Subcutaneous abdominal adipose tissue (tissue), 5 donors: ENCODE measurements around the gene AMH.

Experiments used
- H3K27ac ChIP-seq: one replicate; pipeline ENCODE4 v1.7.0; 2013; ENCODE audit warnings: low read depth, mild to moderate bottlenecking, inconsistent platforms, low read length, moderate library complexity
- H3K27me3 ChIP-seq, 5 donors: one replicate each; pipeline ENCODE4 v1.7.0; 2013; ENCODE audit warnings: low read length in 5 of 5, inconsistent platforms in 1 of 5; ENCODE audit not compliant: control insufficient read depth in 5 of 5, insufficient read depth in 4 of 5
- H3K36me3 ChIP-seq, 5 donors: one replicate each; pipeline ENCODE4 v1.7.0; 2013; ENCODE audit warnings: low read length in 5 of 5; ENCODE audit not compliant: control insufficient read depth in 5 of 5, insufficient read depth in 5 of 5
- H3K4me1 ChIP-seq, 5 donors: one replicate each; pipeline ENCODE4 v1.7.0; 2013; ENCODE audit warnings: low read length in 5 of 5, mild to moderate bottlenecking in 3 of 5, moderate library complexity in 1 of 5; ENCODE audit not compliant: control insufficient read depth in 5 of 5, insufficient read depth in 5 of 5
- H3K4me3 ChIP-seq, 5 donors: one replicate each; pipeline ENCODE4 v1.7.0; 2013; ENCODE audit warnings: low read length in 5 of 5, low read depth in 1 of 5
- H3K9ac ChIP-seq, 5 donors: one replicate each; pipeline ENCODE4 v1.7.0; 2013; ENCODE audit warnings: low read length in 5 of 5, mild to moderate bottlenecking in 4 of 5, moderate library complexity in 3 of 5
- H3K9me3 ChIP-seq, 5 donors: one replicate each; pipeline ENCODE4 v1.7.0; 2013; ENCODE audit warnings: low read length in 5 of 5; ENCODE audit not compliant: control insufficient read depth in 5 of 5
- donor health status: healthy.
- donor health status: healthy.
- donor health status: healthy.
- donor health status: healthy.
- donor health status: healthy.

AMH gene

DNA sequence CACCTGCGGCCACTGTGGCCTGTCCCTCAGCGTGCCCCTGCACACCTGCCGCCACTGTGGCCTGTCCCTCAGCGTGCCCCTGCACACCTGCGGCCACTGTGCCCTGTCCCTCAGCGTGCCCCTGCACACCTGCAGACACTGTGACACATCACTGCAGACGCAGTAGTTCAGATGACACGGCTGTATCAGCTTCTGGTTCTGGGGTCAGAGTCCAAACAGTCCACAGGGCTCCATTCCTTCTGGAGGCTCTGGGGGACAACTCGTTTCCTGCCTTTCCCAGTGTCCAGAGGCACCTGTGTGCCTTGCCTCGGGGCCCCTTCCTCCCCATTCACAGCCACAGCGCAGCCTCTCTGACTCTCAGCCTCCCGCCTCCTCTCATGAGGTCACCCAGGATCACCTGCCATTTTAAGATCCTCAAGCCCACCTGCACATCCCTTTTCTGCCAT lies 7.0 kb upstream of the AMH start:
- no peaks in the 10 kb centered on the region for H3K9me3 ChIP-seq
- H3K27ac ChIP-seq = no peak overlapping the region
- peaks cover 0 to 52% (median 49%) of the 10 kb centered on the region in 5 donors for H3K36me3 ChIP-seq
- no peaks in the 10 kb centered on the region for H3K27me3 ChIP-seq
- H3K4me1 ChIP-seq = peaks cover 11 to 64% (median 56%) of the 10 kb centered on the region in 5 donors
- no peak overlapping the region for H3K9ac ChIP-seq
- no peak overlapping the region for H3K4me3 ChIP-seq

DNA sequence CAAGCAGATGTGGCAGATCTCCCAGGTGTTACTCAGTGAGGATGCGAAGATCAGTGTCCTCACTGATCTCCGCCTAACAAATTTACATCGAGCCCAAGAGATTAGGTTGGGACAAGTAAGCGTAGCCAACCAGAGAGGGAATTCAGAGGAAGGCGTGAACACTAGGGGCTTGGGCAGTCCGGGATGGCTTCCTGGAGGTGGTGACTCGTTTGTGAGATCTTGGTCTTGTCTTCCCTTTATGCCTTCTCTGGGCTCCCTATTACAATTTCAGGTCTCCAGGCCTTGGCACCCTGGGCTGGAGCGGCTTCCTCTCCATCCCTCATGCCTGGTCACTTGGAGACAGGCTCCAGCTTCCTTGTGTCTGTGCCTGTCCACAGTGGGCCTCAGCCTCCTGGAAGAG lies 6.3 kb upstream of the AMH start:
- Histone ChIP-seq H3K36me3 (peaks cover 0 to 59% (median 55%) of the 10 kb centered on the region in 5 donors), H3K9ac (no peak overlapping the region), H3K27me3 (peaks cover 0 to 2% (median 0%) of the 10 kb centered on the region in 5 donors), H3K4me3 (no peak overlapping the region), H3K4me1 (peaks cover 7 to 62% (median 51%) of the 10 kb centered on the region in 5 donors), H3K27ac (no peak overlapping the region), H3K9me3 (no peaks in the 10 kb centered on the region)

DNA sequence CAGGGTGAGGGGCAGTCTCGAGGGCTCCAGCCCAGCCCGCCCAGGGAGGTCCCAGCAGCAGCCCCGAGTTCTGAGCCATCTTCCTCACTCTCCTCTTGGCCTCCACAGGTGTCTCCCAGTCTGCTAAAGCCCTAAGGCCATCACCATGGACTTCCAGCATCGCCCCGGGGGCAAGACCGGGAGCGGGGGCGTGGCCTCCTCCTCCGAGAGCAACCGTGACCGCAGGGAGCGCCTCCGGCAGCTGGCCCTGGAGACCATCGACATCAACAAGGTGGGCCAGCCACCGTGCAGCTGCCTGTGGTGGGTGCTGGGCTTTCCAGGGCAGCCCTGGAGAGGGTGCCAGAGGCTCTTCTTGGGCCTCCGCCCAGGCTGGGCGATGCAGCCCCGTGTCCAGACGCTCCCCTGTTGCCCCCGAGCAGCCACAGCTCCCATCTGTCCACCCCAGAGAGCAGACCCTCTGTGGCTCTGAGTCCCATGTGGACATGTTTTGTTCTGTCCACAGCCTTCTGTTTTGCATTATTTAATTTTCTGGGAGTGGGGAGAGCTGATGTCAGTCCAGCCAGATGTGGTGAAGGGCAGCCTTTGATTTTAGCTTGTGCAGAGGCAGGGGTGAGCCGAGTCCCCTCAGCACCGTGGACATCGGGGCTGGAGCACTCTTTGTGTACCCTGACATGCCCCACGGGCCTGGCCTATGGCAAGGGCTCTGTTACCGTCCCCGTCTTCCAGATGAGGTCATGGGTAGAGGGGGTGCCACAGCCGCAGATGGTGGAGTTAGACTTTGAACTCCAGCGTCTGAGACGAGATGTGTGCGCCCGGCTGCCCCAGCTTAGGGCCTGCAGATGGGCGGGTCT lies 5.6 kb upstream of the AMH start:
- Histone ChIP-seq H3K27ac (no peak overlapping the region), H3K9me3 (no peaks in the 10 kb centered on the region), H3K4me3 (no peak overlapping the region), H3K27me3 (peaks cover 0 to 2% (median 0%) of the 10 kb centered on the region in 5 donors), H3K4me1 (peaks cover 7 to 55% (median 45%) of the 10 kb centered on the region in 5 donors), H3K9ac (no peak overlapping the region), H3K36me3 (peaks cover 0 to 64% (median 57%) of the 10 kb centered on the region in 5 donors)

DNA sequence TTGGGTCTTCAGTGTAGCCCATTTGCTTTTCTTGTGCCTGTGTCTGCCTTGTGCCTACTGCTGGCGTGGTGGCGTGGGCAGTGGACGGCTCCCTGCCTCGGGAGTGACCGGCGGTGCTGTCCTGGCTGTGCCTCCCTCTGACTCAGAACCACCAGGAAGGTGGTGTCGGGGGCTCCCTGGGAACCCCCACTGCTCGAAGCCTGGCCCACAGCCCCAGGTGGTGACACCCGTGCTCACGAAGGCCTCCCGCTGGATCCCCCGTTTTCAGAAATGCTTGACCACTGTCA lies 5.1 kb upstream of the AMH start:
- H3K4me1 ChIP-seq = peaks cover 7 to 49% (median 39%) of the 10 kb centered on the region in 5 donors
- H3K9ac ChIP-seq = no peak overlapping the region
- H3K36me3 ChIP-seq = peaks cover 0 to 69% (median 60%) of the 10 kb centered on the region in 5 donors

DNA sequence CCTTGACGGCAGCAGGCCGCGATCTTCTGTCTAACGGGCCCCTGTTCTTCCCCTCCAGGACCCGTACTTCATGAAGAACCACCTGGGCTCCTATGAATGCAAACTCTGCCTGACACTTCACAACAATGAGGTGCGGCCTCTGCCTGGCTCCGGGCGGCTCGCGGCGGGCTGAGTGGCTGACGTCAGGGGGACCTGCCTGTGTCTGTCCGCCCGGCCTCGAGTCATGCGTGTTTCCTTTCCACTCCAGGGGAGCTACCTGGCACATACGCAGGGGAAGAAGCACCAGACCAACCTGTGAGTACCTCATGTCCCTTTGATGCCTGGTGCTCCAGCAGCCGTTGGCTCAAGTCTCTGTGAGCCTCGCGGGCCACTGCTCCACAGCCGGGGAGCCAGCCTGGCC lies 4.6 kb upstream of the AMH start:
- Histone ChIP-seq H3K27ac (no peak overlapping the region), H3K4me3 (no peak overlapping the region), H3K36me3 (peaks cover 0 to 69% (median 60%) of the 10 kb centered on the region in 5 donors), H3K9me3 (no peaks in the 10 kb centered on the region), H3K27me3 (peaks cover 0 to 2% (median 2%) of the 10 kb centered on the region in 5 donors), H3K9ac (no peak overlapping the region), H3K4me1 (peaks cover 7 to 45% (median 35%) of the 10 kb centered on the region in 5 donors)

More for the DNA sequence above, 5.1 kb upstream of the AMH start:
- Histone ChIP-seq H3K4me3 (no peak overlapping the region), H3K27ac (no peak overlapping the region), H3K9me3 (no peaks in the 10 kb centered on the region), H3K27me3 (peaks cover 0 to 2% (median 0%) of the 10 kb centered on the region in 5 donors)

DNA sequence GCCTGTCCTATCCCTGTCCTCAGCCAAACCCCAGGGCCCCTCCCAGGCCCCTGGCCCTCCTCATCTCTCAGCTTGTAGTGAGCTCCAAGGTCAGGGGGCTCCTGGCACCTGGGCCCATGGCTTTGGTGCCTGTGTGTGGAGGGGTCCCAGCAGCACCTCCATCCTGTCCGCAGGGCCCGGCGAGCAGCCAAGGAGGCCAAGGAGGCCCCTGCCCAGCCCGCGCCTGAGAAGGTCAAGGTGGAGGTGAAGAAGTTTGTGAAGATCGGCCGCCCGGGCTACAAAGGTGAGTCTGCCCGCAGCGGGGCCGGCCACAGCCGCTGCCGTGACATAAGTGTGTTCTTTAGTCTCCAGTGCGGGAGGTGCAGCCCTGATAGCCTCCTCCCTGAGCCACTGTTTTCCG lies 3.9 kb upstream of the AMH start:
- Histone ChIP-seq H3K9ac (no peak overlapping the region), H3K27ac (no peak overlapping the region), H3K4me1 (peaks cover 6 to 40% (median 32%) of the 10 kb centered on the region in 5 donors), H3K9me3 (no peaks in the 10 kb centered on the region), H3K27me3 (peaks cover 8 to 10% (median 8%) of the 10 kb centered on the region in 5 donors), H3K36me3 (peaks cover 0 to 69% (median 60%) of the 10 kb centered on the region in 5 donors), H3K4me3 (no peak overlapping the region)

DNA sequence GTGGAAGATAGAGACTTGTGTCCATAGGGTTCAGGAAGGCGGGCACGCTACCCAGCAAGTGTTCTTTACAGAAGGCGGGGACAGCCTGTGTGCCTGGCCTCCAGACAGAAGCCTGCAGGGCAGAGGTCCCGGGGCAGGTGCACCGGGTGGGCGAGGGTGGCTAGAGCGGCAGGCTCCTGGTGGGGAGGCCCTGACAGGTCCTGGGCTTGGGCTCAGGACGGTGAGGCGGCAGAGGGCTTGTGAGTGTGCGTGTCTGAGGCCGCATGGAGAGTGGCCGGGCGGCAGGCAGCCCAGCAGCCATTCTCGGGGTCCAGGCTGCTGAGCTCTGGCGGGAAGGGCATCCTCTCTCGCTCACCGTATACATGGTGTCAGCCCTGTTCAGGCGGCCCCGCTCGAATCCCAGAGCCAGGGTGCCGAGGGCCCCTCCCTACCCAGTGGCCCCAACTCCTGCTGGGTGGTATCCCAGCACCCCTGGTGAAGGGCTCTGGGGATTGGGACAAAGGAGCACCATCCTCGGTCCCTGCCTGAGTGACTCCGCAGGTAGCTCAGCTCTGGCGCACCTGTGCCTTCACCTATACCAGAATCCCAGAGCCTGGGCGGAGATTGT lies 3.0 kb upstream of the AMH start:
- peaks cover 0 to 64% (median 60%) of the 10 kb centered on the region in 5 donors for H3K36me3 ChIP-seq
- H3K4me3 ChIP-seq = no peak overlapping the region
- H3K27ac ChIP-seq = no peak overlapping the region
- peaks cover under 1 to 39% (median 31%) of the 10 kb centered on the region in 5 donors for H3K4me1 ChIP-seq
- H3K9me3 ChIP-seq = no peaks in the 10 kb centered on the region
- H3K27me3 ChIP-seq = peaks cover 14 to 18% (median 16%) of the 10 kb centered on the region in 5 donors
- H3K9ac ChIP-seq = no peak overlapping the region

DNA sequence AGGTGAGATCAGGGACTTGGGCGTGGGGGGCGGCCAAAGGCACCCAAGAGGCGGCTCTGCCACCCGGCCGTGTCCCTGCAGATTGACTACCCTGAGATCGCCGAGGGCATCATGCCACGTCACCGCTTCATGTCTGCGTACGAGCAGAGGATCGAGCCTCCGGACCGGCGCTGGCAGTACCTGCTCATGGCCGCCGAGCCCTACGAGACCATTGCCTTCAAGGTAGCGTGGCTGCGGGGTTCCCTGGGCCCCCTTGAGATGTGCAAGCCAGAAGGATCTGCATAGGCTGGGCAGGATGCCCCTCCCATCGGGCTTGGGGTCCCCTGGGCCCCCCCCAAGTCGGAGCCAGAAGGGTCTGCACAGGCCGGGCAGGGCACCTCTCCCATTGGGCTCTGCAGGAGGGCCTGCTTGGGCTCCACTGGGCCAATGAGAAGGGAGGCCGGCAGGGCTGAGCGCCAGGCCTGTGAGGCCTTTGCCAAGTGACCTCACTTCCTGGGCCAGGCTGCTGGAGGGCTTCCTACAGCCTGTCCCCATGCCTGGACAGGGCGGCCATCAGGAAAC lies 2.2 kb upstream of the AMH start:
- Histone ChIP-seq H3K27me3 (peaks cover 21 to 25% (median 23%) of the 10 kb centered on the region in 5 donors), H3K36me3 (peaks cover 0 to 63% (median 57%) of the 10 kb centered on the region in 5 donors), H3K9ac (no peak overlapping the region), H3K4me3 (no peak overlapping the region), H3K4me1 (peaks cover 0 to 38% (median 27%) of the 10 kb centered on the region in 5 donors), H3K9me3 (no peaks in the 10 kb centered on the region), H3K27ac (no peak overlapping the region)

DNA sequence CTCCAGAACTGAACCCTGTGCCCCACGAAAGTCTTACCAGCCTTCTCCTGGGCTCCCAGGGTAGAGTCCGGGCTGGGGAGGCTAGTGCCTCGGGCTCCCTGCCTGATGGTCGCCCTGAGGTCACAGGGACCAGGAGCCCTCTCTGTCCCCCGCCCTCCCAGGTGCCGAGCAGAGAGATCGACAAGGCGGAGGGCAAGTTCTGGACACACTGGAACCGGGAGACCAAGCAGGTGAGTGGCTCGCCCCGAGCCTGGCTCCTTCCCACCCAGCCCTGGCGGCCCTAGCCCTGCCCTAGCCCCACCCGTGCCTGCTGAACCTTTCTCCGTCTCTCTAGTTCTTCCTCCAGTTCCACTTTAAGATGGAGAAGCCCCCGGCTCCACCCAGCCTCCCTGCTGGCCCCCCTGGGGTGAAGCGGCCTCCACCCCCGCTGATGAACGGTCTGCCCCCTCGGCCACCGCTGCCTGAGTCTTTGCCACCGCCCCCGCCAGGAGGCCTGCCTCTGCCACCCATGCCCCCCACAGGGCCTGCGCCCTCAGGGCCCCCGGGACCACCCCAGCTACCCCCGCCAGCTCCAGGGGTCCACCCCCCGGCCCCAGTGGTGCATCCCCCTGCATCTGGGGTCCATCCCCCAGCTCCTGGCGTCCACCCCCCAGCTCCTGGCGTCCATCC lies 1.6 kb upstream of the AMH start:
- Histone ChIP-seq H3K9me3 (no peaks in the 10 kb centered on the region), H3K27me3 (peaks cover 27 to 31% (median 29%) of the 10 kb centered on the region in 5 donors), H3K4me1 (peaks cover 0 to 42% (median 30%) of the 10 kb centered on the region in 5 donors), H3K4me3 (no peak overlapping the region), H3K27ac (no peak overlapping the region), H3K9ac (no peak overlapping the region), H3K36me3 (peaks cover 0 to 61% (median 56%) of the 10 kb centered on the region in 5 donors)
